ENCODE data around the gene VSX2. TPM values are rescaled to one million over a fixed set of nuclear protein-coding genes. Genes with fewer than 3 reads are reported as not detected.
"Not testable (repeated sequence)": the region's sequence is repeated elsewhere in the genome, so short reads cannot be mapped to it uniquely, and the experiment has no call there.

VSX2 gene
- total RNA-seq, 1 donor from 2014 or later: not detected

DNA sequence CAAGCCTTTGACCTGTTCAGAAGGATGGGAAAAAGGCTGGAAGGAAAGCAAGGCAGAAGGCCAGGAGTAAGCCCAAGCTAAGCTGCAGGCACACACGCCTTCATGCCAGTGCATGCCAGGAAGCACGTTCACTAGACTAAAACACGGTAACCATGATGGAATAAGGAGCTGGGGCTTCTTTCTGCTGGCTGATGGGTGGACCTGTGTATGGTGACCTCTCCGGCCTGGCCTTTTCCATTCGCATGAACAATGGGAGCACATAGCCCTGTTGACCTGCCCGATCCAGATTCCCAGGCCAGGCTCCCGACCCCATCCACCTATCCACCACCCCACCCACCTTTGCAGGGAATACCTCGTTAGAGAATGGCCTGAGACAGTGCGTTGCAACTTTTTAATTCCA, 22.8 kb downstream of the VSX2 start:
- intact Hi-C loops (cut with DNase I): no loop called here
- TF ChIP-seq, protein P1, sequence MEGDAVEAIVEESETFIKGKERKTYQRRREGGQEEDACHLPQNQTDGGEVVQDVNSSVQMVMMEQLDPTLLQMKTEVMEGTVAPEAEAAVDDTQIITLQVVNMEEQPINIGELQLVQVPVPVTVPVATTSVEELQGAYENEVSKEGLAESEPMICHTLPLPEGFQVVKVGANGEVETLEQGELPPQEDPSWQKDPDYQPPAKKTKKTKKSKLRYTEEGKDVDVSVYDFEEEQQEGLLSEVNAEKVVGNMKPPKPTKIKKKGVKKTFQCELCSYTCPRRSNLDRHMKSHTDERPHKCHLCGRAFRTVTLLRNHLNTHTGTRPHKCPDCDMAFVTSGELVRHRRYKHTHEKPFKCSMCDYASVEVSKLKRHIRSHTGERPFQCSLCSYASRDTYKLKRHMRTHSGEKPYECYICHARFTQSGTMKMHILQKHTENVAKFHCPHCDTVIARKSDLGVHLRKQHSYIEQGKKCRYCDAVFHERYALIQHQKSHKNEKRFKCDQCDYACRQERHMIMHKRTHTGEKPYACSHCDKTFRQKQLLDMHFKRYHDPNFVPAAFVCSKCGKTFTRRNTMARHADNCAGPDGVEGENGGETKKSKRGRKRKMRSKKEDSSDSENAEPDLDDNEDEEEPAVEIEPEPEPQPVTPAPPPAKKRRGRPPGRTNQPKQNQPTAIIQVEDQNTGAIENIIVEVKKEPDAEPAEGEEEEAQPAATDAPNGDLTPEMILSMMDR (IDR thresholded peaks at IDR 0.05): no peak
- DNase-seq (ENCODE audit: low spot score in 2 of 2): no peak

DNA sequence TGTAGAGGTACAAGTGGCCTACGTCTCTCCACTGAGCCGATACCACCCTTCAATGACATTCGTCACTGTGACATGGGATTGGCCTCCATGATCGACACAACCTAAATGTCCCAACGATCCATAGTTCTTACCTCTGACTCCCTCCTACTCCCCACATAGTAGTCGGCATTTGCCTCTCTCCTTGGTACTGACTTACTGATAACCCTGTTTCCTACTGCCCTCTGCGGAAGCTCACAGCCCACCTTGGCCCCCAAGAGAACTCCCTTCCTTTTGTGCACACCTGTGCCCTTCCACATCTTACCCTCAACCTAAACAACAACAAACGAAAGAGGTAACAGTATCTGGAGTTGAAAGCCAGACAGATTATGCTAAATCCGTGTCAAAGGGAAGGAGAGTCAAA, 23.9 kb downstream of the VSX2 start:
- TF ChIP-seq, protein P1 (IDR thresholded peaks at IDR 0.05): no peak
- Histone ChIP-seq H3K4me1 (no peaks in the 10 kb centered on the region), H3K4me3 (no peak overlapping the region), H3K9me3 (no peaks in the 10 kb centered on the region), H3K36me3 (no peaks in the 10 kb centered on the region), H3K27ac (no peak overlapping the region), H3K27me3 (no peaks in the 10 kb centered on the region)
- intact Hi-C loops (cut with DNase I): no loop called here
- DNase-seq (ENCODE audit: low spot score in 2 of 2): no peak

More for the DNA sequence above, 22.8 kb downstream of the VSX2 start:
- Histone ChIP-seq H3K4me3 (no peak overlapping the region), H3K4me1 (peaks cover 3 to 7% of the 10 kb centered on the region in 2 donors), H3K36me3 (no peaks in the 10 kb centered on the region), H3K27ac (no peak overlapping the region), H3K9me3 (no peaks in the 10 kb centered on the region), H3K27me3 (peaks cover 4% of the 10 kb centered on the region)

DNA sequence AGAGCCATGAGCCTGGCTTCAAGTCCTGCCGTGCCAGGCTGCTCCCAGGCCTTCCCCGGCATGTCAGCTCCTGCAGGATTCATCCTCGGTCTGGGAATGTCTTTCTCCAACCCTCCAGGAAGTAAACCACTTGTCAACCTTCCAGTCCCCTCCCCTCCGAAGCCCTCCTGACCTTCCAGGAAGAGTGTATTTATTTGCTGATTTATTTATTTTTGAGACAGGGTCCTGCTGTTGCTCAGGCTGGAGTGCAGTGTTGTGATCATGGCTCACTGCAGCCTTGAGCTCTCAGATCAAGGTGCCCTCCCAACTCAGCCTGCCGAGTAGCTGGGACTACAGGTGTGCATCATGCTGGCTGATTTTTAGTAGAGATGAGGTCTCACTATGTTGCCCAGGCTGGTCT, 24.7 kb downstream of the VSX2 start:
- TF ChIP-seq, protein P1 (IDR thresholded peaks at IDR 0.05): no peak
- H3K27ac ChIP-seq: no peak overlapping the region

DNA sequence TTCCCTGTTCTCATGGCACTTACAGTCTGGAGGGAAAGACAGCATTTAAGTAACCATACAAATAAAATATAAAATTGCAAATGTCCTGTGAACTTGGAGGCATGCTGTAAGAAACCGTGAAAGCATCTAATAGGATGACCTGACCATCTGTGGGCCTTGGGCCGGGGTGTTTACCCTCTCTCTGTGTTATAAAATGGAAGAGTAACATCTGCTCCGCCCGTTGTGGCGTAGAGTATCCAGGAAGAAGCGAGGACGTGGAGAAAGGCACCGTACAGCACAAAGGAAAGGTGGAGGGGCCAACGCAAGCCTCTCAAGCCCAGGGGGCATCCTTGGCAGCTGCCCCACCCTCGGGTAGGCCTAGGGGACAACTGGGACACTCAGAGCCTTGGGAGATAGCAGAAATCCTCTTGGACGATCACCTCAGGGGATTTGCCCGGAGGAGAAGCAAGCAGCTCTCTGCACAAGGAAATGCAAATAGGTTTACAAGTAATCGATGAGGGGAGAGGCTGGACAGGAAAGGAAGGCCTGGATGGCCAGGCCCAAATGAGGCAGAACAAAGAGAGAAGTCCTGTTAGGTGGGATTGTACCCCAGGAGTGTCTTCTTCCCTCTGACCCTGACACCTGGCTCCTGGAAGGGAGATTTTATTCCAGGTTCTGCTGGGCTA, 26.2 kb downstream of the VSX2 start:
- H3K27me3 ChIP-seq: no peaks in the 10 kb centered on the region
- H3K4me1 ChIP-seq: no peaks in the 10 kb centered on the region
- no peak overlapping the region for H3K4me3 ChIP-seq
- DNase-seq (ENCODE audit: low spot score in 2 of 2): no peak
- intact Hi-C loops (cut with DNase I): no loop called here
- H3K27ac ChIP-seq: no peak overlapping the region
- H3K36me3 ChIP-seq: no peaks in the 10 kb centered on the region
- TF ChIP-seq, protein P1 (IDR thresholded peaks at IDR 0.05): no peak
- H3K9me3 ChIP-seq: no peaks in the 10 kb centered on the region

More for the DNA sequence above, 24.7 kb downstream of the VSX2 start:
- intact Hi-C loops (cut with DNase I): no loop called here
- DNase-seq (ENCODE audit: low spot score in 2 of 2): no peak
- no peak overlapping the region for H3K4me3 ChIP-seq
- H3K4me1 ChIP-seq: no peaks in the 10 kb centered on the region
- H3K9me3 ChIP-seq: no peaks in the 10 kb centered on the region
- no peaks in the 10 kb centered on the region for H3K36me3 ChIP-seq
- no peaks in the 10 kb centered on the region for H3K27me3 ChIP-seq

DNA sequence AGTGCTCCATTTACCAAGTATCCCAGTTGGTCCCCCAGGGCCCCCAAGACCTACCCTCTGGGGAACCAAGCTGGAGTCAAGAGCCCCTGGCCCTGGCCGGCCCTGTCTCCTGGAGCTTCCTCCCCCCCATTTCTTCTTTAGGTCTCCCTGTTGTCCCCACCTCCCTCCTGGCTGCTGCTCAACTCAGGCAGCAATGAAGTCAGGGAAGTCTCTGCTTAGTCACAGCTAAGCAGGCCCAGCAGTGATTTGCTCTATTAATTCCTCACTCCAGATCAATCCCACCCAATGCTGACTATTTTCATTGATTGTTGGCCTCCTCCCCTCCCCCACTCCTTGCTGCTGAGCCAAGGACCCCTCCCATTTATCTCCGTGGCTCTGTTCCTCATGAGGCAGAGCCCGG, 28.3 kb downstream of the VSX2 start:
- Histone ChIP-seq H3K27ac (no peak overlapping the region), H3K4me3 (no peak overlapping the region), H3K9me3 (no peaks in the 10 kb centered on the region), H3K4me1 (no peaks in the 10 kb centered on the region), H3K36me3 (no peaks in the 10 kb centered on the region), H3K27me3 (no peaks in the 10 kb centered on the region)
- TF ChIP-seq, protein P1 (IDR thresholded peaks at IDR 0.05): no peak
- DNase-seq (ENCODE audit: low spot score in 2 of 2): no peak
- intact Hi-C loops (cut with DNase I): no loop called here

DNA sequence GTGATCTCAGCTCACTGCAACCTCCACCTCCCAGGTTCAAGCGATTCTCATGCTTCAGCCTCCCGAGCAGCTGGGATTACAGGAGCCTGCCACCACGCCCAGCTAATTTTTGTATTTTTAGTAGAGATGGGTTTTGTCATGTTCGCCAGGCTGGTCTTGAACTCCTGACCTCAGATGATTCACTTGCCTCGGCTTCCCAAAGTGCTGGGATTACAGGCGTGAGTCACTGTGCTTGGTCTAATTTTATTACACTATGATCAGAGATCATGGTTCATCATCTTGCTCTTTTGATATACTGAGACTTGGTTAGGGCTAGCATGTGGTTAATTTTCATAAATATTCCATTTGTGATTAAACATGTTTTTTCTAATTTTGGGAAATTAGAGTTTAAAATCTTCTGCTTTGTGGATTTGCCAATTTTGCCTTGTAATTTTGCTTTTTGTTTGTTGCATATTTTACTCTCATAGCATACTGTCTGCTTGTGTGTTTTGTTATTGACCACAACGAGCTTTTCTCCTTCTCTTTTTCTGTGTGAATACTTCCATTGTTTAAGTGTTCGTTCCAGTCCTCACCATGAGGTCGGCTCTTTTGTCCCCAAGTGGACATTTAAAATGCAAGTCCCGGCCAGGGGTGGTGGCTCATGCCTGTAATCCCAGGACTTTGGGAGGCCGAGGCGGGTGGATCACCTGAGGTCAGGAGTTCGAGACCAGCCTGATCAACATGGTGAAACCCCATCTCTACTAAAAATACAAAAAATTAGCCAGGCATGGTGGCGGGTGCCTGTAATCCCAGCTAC, 31.3 kb downstream of the VSX2 start:
- not testable (repeated sequence) for DNase-seq (ENCODE audit: low spot score in 2 of 2); H3K27me3 ChIP-seq; H3K27ac ChIP-seq

More for the DNA sequence above, 31.3 kb downstream of the VSX2 start:
- H3K4me1 ChIP-seq; H3K4me3 ChIP-seq; intact Hi-C loops (cut with DNase I); H3K36me3 ChIP-seq; H3K9me3 ChIP-seq: not testable (repeated sequence)
